Esophagus muscularis mucosa (tissue), 4 donors: ENCODE data around the gene ZNF862. TPM values are rescaled to one million over a fixed set of nuclear protein-coding genes. Genes with fewer than 3 reads are reported as not detected.

Source experiments
- DNase-seq: peaks from one replicate; pipeline ENCODE4 v3.0.0-alpha.2; 2017; ENCODE audit errors: extremely low spot score
- H3K27ac ChIP-seq, 4 donors: fragments of 200-600 bp; sonication (generic); replicated peaks in 1 of 4; 1 replicate in 3 of 4; 2 replicates in 1 of 4; pipeline ENCODE4 v1.5.1; 2016 to 2019; ENCODE audit warnings: mild to moderate bottlenecking in 1 of 4
- H3K27me3 ChIP-seq, 4 donors: fragments of 200-600 bp; sonication (generic); one replicate each; pipeline versions ENCODE4 v1.5.1 to v1.6.0; 2016 to 2019
- H3K36me3 ChIP-seq, 4 donors: fragments of 200-600 bp; sonication (generic); one replicate each; pipeline ENCODE4 v1.5.1; 2016 to 2019
- H3K4me1 ChIP-seq, 4 donors: fragments of 200-600 bp; sonication (generic); one replicate each; pipeline ENCODE4 v1.5.1; 2016 to 2019
- H3K4me3 ChIP-seq, 4 donors: fragments of 200-600 bp; sonication (generic); 1 replicate in 2 of 4; 2 replicates in 2 of 4; pipeline ENCODE4 v1.5.1; 2016 to 2019; ENCODE audit warnings: mild to moderate bottlenecking in 4 of 4, moderate library complexity in 1 of 4
- H3K9me3 ChIP-seq, 4 donors: fragments of 200-600 bp; sonication (generic); 1 replicate in 3 of 4; 2 replicates in 1 of 4; pipeline ENCODE4 v1.5.1; 2016 to 2019
- CTCF ChIP-seq, 3 experiments: fragments of 200-600 bp in 2 of 3; fragments of 450-650 bp in 1 of 3; sonication (generic) in 2 of 3; IDR thresholded peaks; one replicate each; pipeline ENCODE4 v1.5.1; 2017 to 2019; ENCODE audit warnings: antibody characterized with exemption in 3 of 3, mild to moderate bottlenecking in 2 of 3, moderate library complexity in 1 of 3
- EP300 ChIP-seq: sonication (generic); formaldehyde crosslinking; IDR thresholded peaks from one replicate; pipeline ENCODE4 v1.6.1; 2017; ENCODE audit warnings: antibody characterized with exemption
- POLR2A ChIP-seq: fragments of 450-650 bp; IDR thresholded peaks from one replicate; pipeline ENCODE4 v1.6.1; 2017; ENCODE audit warnings: antibody characterized with exemption, moderate library complexity, mild to moderate bottlenecking, low read depth
- POLR2AphosphoS5 ChIP-seq, 2 donors: sonication (generic); formaldehyde crosslinking; IDR thresholded peaks; one replicate each; pipeline ENCODE4 v1.6.1; 2017; ENCODE audit warnings: antibody characterized with exemption in 2 of 2
- WGBS: methylation state at CpG from one replicate; pipeline ENCODE4 v1.1.5; 2018; 5-methylcytosine and 5-hydroxymethylcytosine counted together
- intact Hi-C: fragments of 100-400 bp; cut with DNase I; formaldehyde crosslinking; loops from one replicate; pipeline ENCODE4 v1.15.1; 2023
- total RNA-seq, 4 donors: library from RNA; depleted of rRNA; stranded (reverse); fragments of >200 nt; gene quantifications; one replicate each; pipeline versions ENCODE4 v1.1.0 to v1.2.1, GENCODE V29; 2016

ZNF862 gene
- total RNA-seq, 4 donors from 2014 or later: 9.1 to 17.1 (median 13.3) TPM

GRCh38 chr7:149846436-149847046 lies 8.4 kb downstream of the ZNF862 start:
- Histone ChIP-seq H3K9me3 (no peaks in the 10 kb centered on the region), H3K36me3 (peaks cover 24 to 70% (median 40%) of the 10 kb centered on the region in 4 donors), H3K4me3 (no peak overlapping the region), H3K27ac (no peak overlapping the region), H3K27me3 (no peaks in the 10 kb centered on the region), H3K4me1 (peaks cover 0 to 6% (median 0%) of the 10 kb centered on the region in 4 donors)
- WGBS: 88% methylated on average over 3 of the region's 3 CpGs
- no peak for DNase-seq
- intact Hi-C loops: no loop called here
- TF ChIP-seq POLR2A (no peak), EP300 (no peak), CTCF (IDR thresholded peaks at IDR 0.05) (no peak), POLR2AphosphoS5 (IDR thresholded peaks at IDR 0.05) (no peak)

- intact Hi-C loops: no loop called here
Observed at GRCh38 chr7:149849174-149849573, 11.0 kb downstream of the ZNF862 start.

GRCh38 chr7:149850007-149850594 lies 11.9 kb downstream of the ZNF862 start:
- Histone ChIP-seq H3K4me3 (no peak overlapping the region), H3K27me3 (no peaks in the 10 kb centered on the region), H3K4me1 (peaks cover 7 to 14% (median 9%) of the 10 kb centered on the region in 4 donors), H3K27ac (no peak overlapping the region), H3K36me3 (peaks cover 18 to 79% (median 49%) of the 10 kb centered on the region in 4 donors), H3K9me3 (no peaks in the 10 kb centered on the region)
- 83% methylated on average over 16 of the region's 16 CpGs for WGBS
- TF ChIP-seq EP300: no peak
- no peak for TF ChIP-seq POLR2A
- TF ChIP-seq CTCF (IDR thresholded peaks at IDR 0.05): no peak
- no peak for TF ChIP-seq POLR2AphosphoS5 (IDR thresholded peaks at IDR 0.05)
- no peak for DNase-seq
- intact Hi-C loops: no loop called here

More at GRCh38 chr7:149849174-149849573, 11.0 kb downstream of the ZNF862 start:
- H3K36me3 ChIP-seq: peaks cover 24 to 85% (median 50%) of the 10 kb centered on the region in 4 donors
- no peaks in the 10 kb centered on the region for H3K27me3 ChIP-seq
- 91% methylated on average over 6 of the region's 6 CpGs for WGBS
- no peak overlapping the region for H3K4me3 ChIP-seq
- DNase-seq: no peak
- TF ChIP-seq POLR2A (no peak), CTCF (IDR thresholded peaks at IDR 0.05) (no peak), EP300 (no peak), POLR2AphosphoS5 (IDR thresholded peaks at IDR 0.05) (no peak)
- peaks cover 0 to 6% (median 0%) of the 10 kb centered on the region in 4 donors for H3K4me1 ChIP-seq
- H3K9me3 ChIP-seq: no peaks in the 10 kb centered on the region
- H3K27ac ChIP-seq: no peak overlapping the region

GRCh38 chr7:149850716-149851115 lies 12.5 kb downstream of the ZNF862 start:
- no peaks in the 10 kb centered on the region for H3K9me3 ChIP-seq
- TF ChIP-seq EP300: no peak
- TF ChIP-seq POLR2AphosphoS5 (IDR thresholded peaks at IDR 0.05): no peak
- no peak for TF ChIP-seq POLR2A
- no peak for TF ChIP-seq CTCF (IDR thresholded peaks at IDR 0.05)
- H3K4me1 ChIP-seq: peaks cover 11 to 18% (median 15%) of the 10 kb centered on the region in 4 donors
- intact Hi-C loops: no loop called here
- DNase-seq: no peak
- H3K36me3 ChIP-seq: peaks cover 12 to 73% (median 47%) of the 10 kb centered on the region in 4 donors
- no peak overlapping the region for H3K4me3 ChIP-seq
- no peaks in the 10 kb centered on the region for H3K27me3 ChIP-seq
- 88% methylated on average over 4 of the region's 4 CpGs for WGBS
- no peak overlapping the region for H3K27ac ChIP-seq
